22Rv1 (cell line): ENCODE data around the gene DHRS1.

Experiments used
- H3K27ac ChIP-seq: fragments of 450-650 bp; 2 replicates; pipeline ENCODE4 v1.5.1; 2017
- CTCF ChIP-seq: fragments of 450-650 bp; IDR thresholded peaks from 2 replicates; pipeline ENCODE4 v1.5.1; 2017; ENCODE audit warnings: mild to moderate bottlenecking
- ZFX ChIP-seq: fragments of 450-650 bp; IDR thresholded peaks from 2 replicates; pipeline ENCODE4 v1.6.1; 2017; ENCODE audit warnings: antibody characterized with exemption, borderline replicate concordance

DHRS1 gene

GRCh38 chr14:24269368-24269767, 30.2 kb downstream of the DHRS1 start:
- TF ChIP-seq CTCF: no peak
- no peak for TF ChIP-seq ZFX
- H3K27ac ChIP-seq: no peak overlapping the region

- TF ChIP-seq CTCF: no peak
- no peak for TF ChIP-seq ZFX
Observed at GRCh38 chr14:24268225-24268624, 31.4 kb downstream of the DHRS1 start.

GRCh38 chr14:24267516-24267915, 32.1 kb downstream of the DHRS1 start:
- no peak overlapping the region for H3K27ac ChIP-seq
- TF ChIP-seq ZFX (no peak), CTCF (no peak)

More at GRCh38 chr14:24268225-24268624, 31.4 kb downstream of the DHRS1 start:
- no peak overlapping the region for H3K27ac ChIP-seq

- no peak overlapping the region for H3K27ac ChIP-seq
- no peak for TF ChIP-seq CTCF
- no peak for TF ChIP-seq ZFX
Observed at GRCh38 chr14:24266344-24267244, 33.0 kb downstream of the DHRS1 start.

GRCh38 chr14:24264298-24264697, 35.3 kb downstream of the DHRS1 start:
- no peak overlapping the region for H3K27ac ChIP-seq
- no peak for TF ChIP-seq CTCF
- no peak for TF ChIP-seq ZFX

- H3K27ac ChIP-seq: 0 out of 2 replicates have a peak overlapping the region, but pooled peaks have one; percentile 7
- no peak for TF ChIP-seq ZFX
- no peak for TF ChIP-seq CTCF
Observed at GRCh38 chr14:24263848-24264247, 35.7 kb downstream of the DHRS1 start.
